ENCODE data around the gene ADAM12. TPM values are rescaled to one million over a fixed set of nuclear protein-coding genes. Genes with fewer than 3 reads are reported as not detected.

Gene ADAM12
- total RNA-seq, 1 donor from 2014 or later, result 0.98 TPM

- ATAC-seq (no peak), DNase-seq (no peak)
- TF ChIP-seq CTCF (IDR thresholded peaks at IDR 0.05), result no peak
- Histone ChIP-seq H3K27ac (no peak overlapping the region), H3K36me3 (no peaks in the 10 kb centered on the region), H3K4me1 (no peaks in the 10 kb centered on the region), H3K27me3 (no peaks in the 10 kb centered on the region), H3K9me3 (no peaks in the 10 kb centered on the region), H3K4me3 (no peak overlapping the region)
- intact Hi-C loops (cut with DNase I), result no loop called here
Observed at GRCh38 chr10:126012485-126012884, 375.8 kb downstream of the ADAM12 start.

GRCh38 chr10:126011995-126012394, 376.3 kb downstream of the ADAM12 start:
- H3K4me1 ChIP-seq, result no peaks in the 10 kb centered on the region
- no peak overlapping the region for H3K4me3 ChIP-seq
- no peak for TF ChIP-seq CTCF (IDR thresholded peaks at IDR 0.05)
- DNase-seq (no peak), ATAC-seq (no peak)
- H3K36me3 ChIP-seq, result no peaks in the 10 kb centered on the region
- H3K9me3 ChIP-seq, result no peaks in the 10 kb centered on the region
- no peaks in the 10 kb centered on the region for H3K27me3 ChIP-seq
- intact Hi-C loops (cut with DNase I), result no loop called here
- no peak overlapping the region for H3K27ac ChIP-seq

DNA sequence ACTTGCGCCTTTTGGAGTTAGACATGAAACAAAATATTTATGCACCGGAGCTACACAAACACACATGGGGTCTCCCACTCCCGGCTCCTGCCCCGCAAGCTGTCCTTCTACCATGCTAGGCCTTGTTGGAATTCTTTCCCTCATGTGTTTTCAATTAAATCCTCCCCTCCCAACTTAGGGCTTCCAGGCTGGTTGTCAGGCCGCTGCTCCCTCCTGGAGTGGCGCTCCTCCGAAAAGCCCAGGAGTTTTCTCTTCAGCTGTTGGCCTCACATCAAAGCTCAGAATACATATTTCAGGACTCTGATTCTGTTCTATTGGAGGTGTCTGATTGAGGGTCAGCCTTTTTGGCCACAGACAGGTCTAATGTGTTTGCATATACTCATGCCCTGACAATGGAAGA, 378.6 kb downstream of the ADAM12 start:
- Histone ChIP-seq H3K4me3 (no peak overlapping the region), H3K27ac (no peak overlapping the region), H3K27me3 (no peaks in the 10 kb centered on the region), H3K36me3 (no peaks in the 10 kb centered on the region), H3K4me1 (no peaks in the 10 kb centered on the region), H3K9me3 (no peaks in the 10 kb centered on the region)
- no peak for ATAC-seq
- no peak for DNase-seq
- TF ChIP-seq CTCF (IDR thresholded peaks at IDR 0.05), result no peak
- intact Hi-C loops (cut with DNase I), result no loop called here

DNA sequence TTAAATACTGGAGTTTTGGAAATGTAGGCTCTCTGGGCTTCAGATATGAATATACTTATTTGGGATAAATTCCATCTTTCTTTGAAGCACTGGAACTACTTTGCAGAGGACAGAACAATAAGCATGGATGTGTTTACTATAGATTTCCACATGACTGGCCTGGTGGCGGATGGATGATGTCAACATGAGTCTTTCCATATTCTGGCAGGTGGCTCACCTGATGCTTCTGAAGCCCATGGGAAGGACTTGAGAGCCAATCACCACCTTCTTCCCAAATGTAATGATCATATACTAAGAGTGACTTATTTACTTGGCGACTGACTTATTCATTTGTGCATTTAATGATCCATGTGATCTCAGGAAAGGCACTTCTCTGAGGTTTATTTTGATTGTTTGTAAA, 381.4 kb downstream of the ADAM12 start:
- no peak overlapping the region for H3K4me3 ChIP-seq
- intact Hi-C loops (cut with DNase I), result no loop called here
- H3K27me3 ChIP-seq, result no peaks in the 10 kb centered on the region
- H3K9me3 ChIP-seq, result no peaks in the 10 kb centered on the region
- H3K36me3 ChIP-seq, result no peaks in the 10 kb centered on the region
- H3K4me1 ChIP-seq, result no peaks in the 10 kb centered on the region
- ATAC-seq (no peak), DNase-seq (no peak)
- TF ChIP-seq CTCF (IDR thresholded peaks at IDR 0.05), result no peak
- no peak overlapping the region for H3K27ac ChIP-seq

GRCh38 chr10:126006264-126006663, 382.0 kb downstream of the ADAM12 start:
- Histone ChIP-seq H3K4me3 (no peak overlapping the region), H3K4me1 (no peaks in the 10 kb centered on the region), H3K27me3 (no peaks in the 10 kb centered on the region), H3K27ac (no peak overlapping the region), H3K9me3 (no peaks in the 10 kb centered on the region), H3K36me3 (no peaks in the 10 kb centered on the region)
- intact Hi-C loops (cut with DNase I), result no loop called here
- no peak for TF ChIP-seq CTCF (IDR thresholded peaks at IDR 0.05)
- DNase-seq, result no peak
- no peak for ATAC-seq

GRCh38 chr10:126004752-126005151, 383.5 kb downstream of the ADAM12 start:
- Histone ChIP-seq H3K27me3 (no peaks in the 10 kb centered on the region), H3K9me3 (no peaks in the 10 kb centered on the region), H3K4me3 (no peak overlapping the region), H3K27ac (no peak overlapping the region), H3K36me3 (no peaks in the 10 kb centered on the region), H3K4me1 (no peaks in the 10 kb centered on the region)
- no peak for TF ChIP-seq CTCF (IDR thresholded peaks at IDR 0.05)
- ATAC-seq (no peak), DNase-seq (no peak)
- intact Hi-C loops (cut with DNase I), result no loop called here

Data from upper lobe of right lung (tissue), 1 donor.